Measurements from ENCODE around the gene ADCYAP1. TPM values are rescaled to one million over a fixed set of nuclear protein-coding genes. Genes with fewer than 3 reads are reported as not detected.

ADCYAP1 gene
- total RNA-seq, 1 donor from 2014 or later = not detected

DNA sequence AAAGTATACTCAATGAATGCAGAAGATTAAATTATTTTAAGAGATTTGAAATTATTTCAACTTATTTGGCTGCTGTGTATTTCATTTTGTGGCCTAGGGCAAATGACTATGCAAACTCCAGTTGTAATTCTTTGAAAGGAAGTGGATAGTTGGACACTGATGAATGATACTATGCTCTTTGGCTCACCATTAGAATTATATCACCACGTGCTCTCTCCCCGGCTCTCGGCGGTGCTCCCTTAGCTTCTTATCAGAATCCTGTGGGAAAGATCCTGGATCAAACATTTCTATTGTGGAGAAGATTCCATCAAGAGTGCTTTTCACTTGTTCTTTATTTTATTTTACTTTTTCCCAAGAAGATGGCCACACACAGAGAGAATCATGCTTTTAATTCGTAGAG, 55.2 kb downstream of the ADCYAP1 start:
- no peak for DNase-seq (ENCODE audit: low read depth)

Other genes starting within 250 kb of the ADCYAP1 start
- gene TYMS, start 247.2 kb upstream of the ADCYAP1 start, total RNA-seq = 2.3 and 2.5 TPM in 2 replicates
- gene ENOSF1, start 192.2 kb upstream of the ADCYAP1 start, total RNA-seq = 13.8 and 20.2 TPM in 2 replicates
- gene YES1, start 92.6 kb upstream of the ADCYAP1 start, total RNA-seq = 124 and 157 TPM in 2 replicates